Prostate gland (tissue), 2 donors: ENCODE measurements around the gene JARID2.

Experiments
- CTCF ChIP-seq, 4 experiments: fragments of 200-600 bp in 2 of 4; fragments of 450-650 bp in 2 of 4; sonication (generic) in 2 of 4; IDR thresholded peaks; 1 replicate in 3 of 4; 2 replicates in 1 of 4; pipeline ENCODE4 v1.5.1; 2016 to 2019; ENCODE audit warnings: antibody characterized with exemption in 4 of 4, mild to moderate bottlenecking in 2 of 4, moderate library complexity in 2 of 4
- POLR2A ChIP-seq: fragments of 450-650 bp; IDR thresholded peaks from one replicate; pipeline ENCODE4 v1.6.1; 2016; ENCODE audit warnings: antibody characterized with exemption, mild to moderate bottlenecking
- POLR2AphosphoS5 ChIP-seq: sonication (generic); formaldehyde crosslinking; IDR thresholded peaks from one replicate; pipeline ENCODE4 v1.6.1; 2017; ENCODE audit warnings: antibody characterized with exemption

- TF ChIP-seq CTCF (IDR thresholded peaks at IDR 0.05): no peak
- no peak for TF ChIP-seq POLR2A
- no peak for TF ChIP-seq POLR2AphosphoS5
These were observed 239.0 kb downstream of the JARID2 start for GRCh38 chr6:15484821-15485220.
